G401.6 (cell line): ENCODE measurements around the gene DOHH.
"Not testable (repeated sequence)": the region's sequence is repeated elsewhere in the genome, so short reads cannot be mapped to it uniquely, and the experiment has no call there.

Experiments used
- FAIRE-seq: peaks from 2 replicates; lab custom pipeline; 2012; peaks lifted over from hg19 to GRCh38; lab: Jason Lieb, UNC

Gene DOHH

DNA sequence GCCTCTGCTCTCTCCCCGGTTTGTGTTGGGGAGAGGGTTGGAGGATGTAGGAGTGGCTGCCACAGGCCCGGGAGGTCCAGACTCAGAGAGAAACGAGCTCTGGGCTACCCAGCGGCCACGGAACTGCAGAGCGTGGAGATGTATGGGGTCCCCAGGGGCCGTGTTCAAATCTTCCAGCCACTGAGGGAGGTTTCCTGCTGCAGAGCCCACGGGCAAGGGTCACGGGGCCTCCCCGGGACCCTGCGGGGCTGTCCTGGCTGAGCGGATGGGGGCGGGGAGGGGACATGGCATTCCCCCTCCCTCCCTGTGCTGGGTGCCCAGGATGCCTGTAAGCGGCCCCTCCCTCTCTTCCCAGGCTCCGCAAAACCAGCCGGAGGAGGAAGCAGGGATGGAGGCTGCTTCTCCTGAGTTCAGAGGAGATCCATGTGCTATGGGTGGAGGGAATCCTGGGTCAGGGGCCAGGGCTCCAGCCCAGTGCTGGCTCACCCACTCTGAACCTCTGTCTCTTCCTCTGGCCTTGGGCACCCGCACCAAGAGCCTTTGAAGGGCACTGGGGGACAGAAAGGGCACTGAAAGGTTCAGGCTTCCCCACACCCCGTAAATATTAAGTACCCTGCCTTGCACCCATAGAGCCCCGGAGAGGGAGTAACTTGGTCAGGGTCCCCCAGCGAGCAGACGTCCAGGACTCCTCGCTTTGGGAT lies 42.8 kb downstream of the DOHH start:
- FAIRE-seq: no peak

GRCh38 chr19:3456925-3457527 lies 43.4 kb downstream of the DOHH start:
- FAIRE-seq: no peak

- FAIRE-seq: no peak
Observed at GRCh38 chr19:3455960-3456601, 44.4 kb downstream of the DOHH start.

DNA sequence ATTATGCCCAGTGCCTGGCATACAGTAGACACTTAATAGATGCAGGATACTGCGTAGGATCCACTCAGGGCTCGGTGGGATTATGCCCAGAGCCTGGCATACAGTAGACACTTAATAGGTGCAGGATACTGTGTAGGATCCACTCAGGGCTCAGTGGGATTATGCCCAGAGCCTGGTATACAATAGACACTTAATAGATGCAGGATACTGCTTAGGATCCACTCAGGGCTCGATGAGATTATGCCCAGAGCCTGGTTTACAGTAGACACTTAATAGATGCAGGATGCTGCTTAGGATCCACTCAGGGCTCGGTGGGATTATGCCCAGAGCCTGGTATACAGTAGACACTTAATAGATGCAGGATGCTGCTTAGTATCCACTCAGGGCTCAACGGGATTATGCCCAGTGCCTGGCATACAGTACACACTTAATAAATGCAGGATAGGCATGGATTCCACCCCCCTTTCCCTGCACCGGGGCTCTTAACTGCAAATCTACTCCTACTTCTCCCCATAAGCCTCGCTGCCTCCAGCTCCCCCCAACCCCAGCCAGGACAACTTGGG lies 45.0 kb downstream of the DOHH start:
- no peak for FAIRE-seq

- FAIRE-seq: no peak
Observed at GRCh38 chr19:3454656-3455392, 45.6 kb downstream of the DOHH start.

- no peak for FAIRE-seq
Observed at GRCh38 chr19:3453840-3454239, 46.6 kb downstream of the DOHH start.

DNA sequence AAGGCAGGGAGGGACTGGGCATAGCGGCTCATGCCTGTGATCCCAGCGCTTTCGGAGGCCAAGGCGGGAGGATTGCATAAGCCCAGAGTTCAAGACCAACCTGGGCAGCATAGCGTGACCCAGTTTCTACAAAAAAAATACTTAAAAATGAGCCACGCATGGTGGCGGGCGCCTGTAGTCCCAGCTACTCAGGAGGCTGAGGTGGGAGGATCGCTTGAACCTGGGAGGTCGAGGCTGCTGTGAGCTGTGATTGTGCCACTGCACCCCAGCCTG lies 47.6 kb downstream of the DOHH start:
- not testable (repeated sequence) for FAIRE-seq

GRCh38 chr19:3452171-3452941 lies 48.1 kb downstream of the DOHH start:
- no peak for FAIRE-seq

- no peak for FAIRE-seq
Observed at GRCh38 chr19:3451451-3451866, 49.0 kb downstream of the DOHH start.

GRCh38 chr19:3450796-3451411 lies 49.6 kb downstream of the DOHH start:
- FAIRE-seq: no peak

- FAIRE-seq: no peak
Observed at GRCh38 chr19:3448616-3449334, 51.7 kb downstream of the DOHH start.

DNA sequence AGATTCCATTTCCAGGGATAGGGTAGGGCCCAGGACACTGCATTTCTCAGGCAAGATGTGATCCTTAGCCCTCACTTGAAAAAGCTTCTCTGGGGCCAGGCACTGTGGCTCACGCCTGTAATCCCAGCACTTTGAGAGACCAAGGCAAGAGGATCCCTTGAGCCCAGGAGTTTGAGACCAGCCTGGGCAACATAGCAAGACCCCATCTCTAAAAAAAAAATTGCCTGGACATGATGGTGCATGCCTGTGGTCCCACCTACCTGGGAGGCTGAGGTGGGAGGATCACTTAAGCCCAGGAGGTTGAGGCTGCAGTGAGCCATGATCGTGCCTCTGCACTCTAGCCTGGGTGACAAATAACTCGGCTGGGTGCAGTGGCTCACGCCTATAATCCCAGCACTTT lies 53.8 kb downstream of the DOHH start:
- FAIRE-seq: not testable (repeated sequence)

GRCh38 chr19:3444695-3445234 lies 55.7 kb downstream of the DOHH start:
- FAIRE-seq: no peak

- no peak for FAIRE-seq
Observed at GRCh38 chr19:3443840-3444694, 56.4 kb downstream of the DOHH start.

- no peak for FAIRE-seq
Observed at GRCh38 chr19:3442487-3443071, 57.9 kb downstream of the DOHH start.

DNA sequence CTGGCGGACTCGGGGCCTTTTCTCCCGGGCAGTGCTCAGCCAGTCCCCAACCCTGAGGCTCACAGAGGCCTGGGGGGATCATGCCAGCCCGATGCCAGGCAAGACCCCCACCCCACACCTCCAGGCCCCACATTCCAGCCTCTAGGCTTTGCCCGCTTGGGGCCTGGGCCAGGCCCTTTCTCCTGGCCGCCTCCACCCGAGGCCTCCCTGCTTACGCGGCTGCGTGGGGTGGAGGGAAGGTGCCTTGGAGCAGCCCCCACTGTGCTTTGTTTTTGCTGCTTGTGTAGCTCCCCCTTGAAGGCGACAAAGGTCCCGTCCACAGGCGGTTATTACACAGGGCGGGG lies 58.5 kb downstream of the DOHH start:
- no peak for FAIRE-seq

DNA sequence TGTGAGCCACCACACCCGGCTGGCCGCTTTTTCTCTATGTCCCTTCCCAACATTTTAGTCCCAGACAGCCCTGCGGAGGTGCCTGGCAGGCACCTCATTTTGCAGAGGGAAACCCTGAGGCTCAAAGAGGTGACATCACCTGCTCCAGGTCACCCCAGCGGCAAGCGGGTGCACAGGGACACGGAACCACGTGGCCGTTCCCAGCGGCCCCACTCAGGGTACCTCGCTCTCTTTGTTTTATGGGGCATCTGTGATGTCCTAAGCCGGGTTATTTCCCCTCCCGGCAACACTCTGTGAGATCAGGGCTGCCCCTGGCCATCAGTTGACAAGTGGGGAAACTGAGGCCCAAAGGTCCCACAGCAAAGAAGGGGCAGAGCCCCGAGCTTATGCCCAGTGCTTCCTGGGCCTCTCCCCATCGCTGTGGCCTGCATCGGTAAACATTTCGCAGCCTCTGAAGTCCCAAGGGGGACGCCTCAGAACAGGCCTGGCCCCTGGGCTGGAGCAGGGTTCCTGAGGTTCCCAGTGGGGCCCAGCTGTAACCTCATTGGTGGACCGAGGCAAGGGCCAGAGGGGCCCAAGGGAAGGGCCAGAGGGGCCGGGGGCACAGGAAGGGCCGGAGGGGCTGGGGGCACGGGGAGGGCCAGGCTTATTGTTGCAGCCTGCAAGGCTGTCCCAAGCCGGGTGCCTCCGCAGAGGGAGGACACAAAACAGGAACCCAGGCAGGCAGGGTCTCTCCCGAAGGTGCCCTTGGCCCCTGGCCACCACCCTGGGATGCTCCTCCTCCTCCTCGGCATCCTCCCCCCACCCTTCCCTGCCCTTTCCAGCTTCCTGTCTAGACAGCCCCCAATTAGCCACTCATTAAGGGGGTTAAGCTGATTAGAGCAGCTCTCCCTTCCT lies 59.1 kb downstream of the DOHH start:
- FAIRE-seq: no peak
